Stimulated activated CD4-positive, alpha-beta T cell treated with anti-CD3 and anti-CD28 coated beads, Interleukin-1b, Interleukin-23, amount 100 ng/mL, for 24 hours (primary cell): ENCODE measurements around the gene RAI14.

Experiments
- DNase-seq, 4 experiments: peaks; one replicate each; pipeline ENCODE4 v3.0.0-alpha.2; 2020; ENCODE audit warnings: low read depth in 4 of 4, low spot score in 1 of 4

The RAI14 gene

DNA sequence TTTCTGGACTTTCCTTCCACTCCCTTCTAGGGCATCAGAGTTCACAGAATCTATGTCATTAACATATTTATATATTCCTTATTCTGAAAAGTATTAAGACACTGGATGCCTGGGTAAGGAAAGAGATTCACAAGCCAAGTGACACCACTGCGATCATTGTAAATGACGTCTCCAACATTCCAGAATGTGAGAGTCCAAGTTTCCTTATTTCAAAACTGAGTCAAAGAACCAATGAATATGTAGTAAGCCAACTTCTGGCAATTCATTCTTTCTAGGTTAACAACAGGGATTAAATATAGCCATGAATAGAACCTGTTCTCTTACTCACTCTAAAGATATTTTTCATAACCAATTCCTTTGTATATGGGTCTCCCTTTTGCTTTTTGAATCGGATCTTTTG, 18.1 kb downstream of the RAI14 start:
- DNase-seq, result no peak

GRCh38 chr5:34675857-34676256, 19.7 kb downstream of the RAI14 start:
- no peak for DNase-seq

GRCh38 chr5:34676416-34676815, 20.3 kb downstream of the RAI14 start:
- DNase-seq, result no peak

DNA sequence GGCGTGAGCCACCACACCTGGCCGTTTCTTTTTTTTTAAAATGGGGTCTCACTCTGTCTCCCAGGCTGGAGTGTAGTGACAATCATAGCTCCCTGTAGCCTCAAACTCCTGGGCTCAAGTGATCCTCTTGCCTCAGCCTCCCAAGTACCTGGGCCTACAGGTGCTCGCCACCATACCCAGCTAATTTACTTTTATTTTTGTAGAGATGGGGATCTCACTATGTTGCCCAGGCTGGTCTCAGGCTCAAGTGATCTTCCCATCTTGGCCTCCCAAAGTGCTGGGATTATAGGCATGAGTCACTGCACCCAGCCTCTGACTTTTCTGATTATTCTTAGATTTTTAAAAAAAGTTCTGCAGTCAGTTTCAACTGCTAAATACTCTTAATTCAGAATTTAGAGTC, 21.3 kb downstream of the RAI14 start:
- DNase-seq, result no peak

- no peak for DNase-seq
Measured at GRCh38 chr5:34680896-34681295, 24.8 kb downstream of the RAI14 start.

DNA sequence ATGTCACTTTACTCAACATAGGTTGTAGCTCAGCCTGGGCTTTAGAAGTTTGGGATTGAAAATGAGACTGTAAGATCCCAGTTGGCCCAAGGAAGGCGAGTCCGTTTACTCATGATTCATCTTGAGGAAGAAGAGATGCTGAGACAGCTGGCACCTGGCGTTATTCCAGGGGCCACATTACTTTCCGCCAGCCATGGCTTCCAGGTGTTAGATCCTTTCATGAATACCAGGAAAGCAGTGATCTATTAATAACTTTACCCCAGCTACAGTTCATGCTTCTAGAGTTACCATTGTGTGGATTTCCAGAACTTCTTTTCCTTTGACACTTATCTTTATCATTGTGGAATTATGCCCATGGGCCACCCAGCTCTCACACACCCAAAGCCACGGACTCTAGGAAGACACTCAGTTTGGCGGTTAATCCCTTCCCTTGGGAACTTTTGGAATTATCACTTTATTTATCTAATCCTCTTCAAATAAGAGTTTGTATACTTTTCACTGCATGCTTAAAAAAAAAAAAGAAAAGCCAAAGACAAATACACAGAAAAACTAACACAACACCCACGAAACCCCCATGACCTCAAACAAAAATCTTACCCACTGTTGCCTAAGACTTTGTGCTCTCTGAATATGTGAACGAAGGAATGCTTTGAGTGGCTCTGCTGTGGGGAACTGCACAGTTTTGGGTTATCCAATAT, 26.9 kb downstream of the RAI14 start:
- DNase-seq, result no peak

DNA sequence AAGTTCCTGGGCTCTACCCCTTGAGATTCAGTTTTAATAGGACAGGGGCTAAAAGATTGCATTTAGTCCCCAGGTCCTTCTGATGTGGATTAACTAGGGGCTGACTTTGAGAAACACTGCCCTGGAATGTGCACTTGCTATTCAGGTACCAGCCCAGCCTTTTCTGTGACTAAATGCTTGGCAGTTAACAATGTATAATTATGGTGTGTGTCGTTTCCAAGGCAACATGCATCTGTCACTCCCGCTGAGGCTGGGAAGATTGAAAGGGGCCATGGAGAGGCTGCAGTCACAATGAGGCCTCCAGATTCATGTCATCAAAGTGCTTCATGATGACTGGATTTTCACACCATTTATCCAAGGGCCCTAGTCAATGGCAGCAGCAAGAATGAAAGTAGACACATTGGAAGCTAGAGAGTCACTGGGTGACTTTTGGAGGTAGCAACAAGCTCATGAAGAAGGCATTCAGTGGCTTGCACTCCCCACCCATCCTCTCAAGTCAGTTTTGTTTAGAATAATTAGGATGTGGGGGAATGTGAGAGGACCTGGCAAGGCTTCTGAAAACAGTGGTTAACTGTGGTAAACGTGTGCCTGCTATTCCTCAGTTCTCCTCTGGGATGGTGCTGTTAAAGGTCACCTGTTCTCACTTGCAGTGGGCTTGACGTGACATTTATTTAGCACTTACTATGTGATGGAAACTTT, 28.3 kb downstream of the RAI14 start:
- no peak for DNase-seq

GRCh38 chr5:34684980-34685352, 28.8 kb downstream of the RAI14 start:
- no peak for DNase-seq

DNA sequence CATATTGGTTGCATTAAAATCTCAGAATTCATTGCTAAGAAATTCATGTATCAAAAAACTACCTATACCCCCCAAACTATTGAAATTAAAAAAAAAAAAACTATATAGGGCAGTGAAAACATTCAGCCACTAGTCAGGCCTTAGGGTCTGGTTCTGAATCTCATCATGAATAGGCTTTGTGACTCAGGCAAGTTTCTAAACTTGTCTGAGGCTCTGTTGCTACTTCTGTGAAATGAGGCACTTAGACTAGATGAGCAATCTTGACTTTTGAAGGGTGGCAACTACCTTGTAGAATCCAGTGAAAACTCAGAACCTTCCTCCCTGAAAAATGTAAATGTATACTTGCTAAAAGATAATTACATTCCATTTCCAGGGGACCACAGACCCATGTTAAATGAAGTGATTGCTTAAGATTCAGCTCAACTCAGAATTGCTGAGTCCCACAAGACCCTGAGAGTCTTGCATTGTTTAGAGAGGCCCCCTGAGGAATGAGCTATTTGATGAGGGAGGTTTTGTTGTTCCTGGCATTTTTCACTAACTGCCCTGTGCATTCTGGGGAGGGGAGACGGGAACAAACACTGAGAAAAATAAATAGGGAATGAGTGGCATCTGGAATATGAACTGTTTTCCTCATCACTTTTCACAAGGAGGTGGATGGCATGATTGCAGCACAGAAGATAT, 29.5 kb downstream of the RAI14 start:
- DNase-seq, result no peak

GRCh38 chr5:34686762-34687268, 30.7 kb downstream of the RAI14 start:
- no peak for DNase-seq

DNA sequence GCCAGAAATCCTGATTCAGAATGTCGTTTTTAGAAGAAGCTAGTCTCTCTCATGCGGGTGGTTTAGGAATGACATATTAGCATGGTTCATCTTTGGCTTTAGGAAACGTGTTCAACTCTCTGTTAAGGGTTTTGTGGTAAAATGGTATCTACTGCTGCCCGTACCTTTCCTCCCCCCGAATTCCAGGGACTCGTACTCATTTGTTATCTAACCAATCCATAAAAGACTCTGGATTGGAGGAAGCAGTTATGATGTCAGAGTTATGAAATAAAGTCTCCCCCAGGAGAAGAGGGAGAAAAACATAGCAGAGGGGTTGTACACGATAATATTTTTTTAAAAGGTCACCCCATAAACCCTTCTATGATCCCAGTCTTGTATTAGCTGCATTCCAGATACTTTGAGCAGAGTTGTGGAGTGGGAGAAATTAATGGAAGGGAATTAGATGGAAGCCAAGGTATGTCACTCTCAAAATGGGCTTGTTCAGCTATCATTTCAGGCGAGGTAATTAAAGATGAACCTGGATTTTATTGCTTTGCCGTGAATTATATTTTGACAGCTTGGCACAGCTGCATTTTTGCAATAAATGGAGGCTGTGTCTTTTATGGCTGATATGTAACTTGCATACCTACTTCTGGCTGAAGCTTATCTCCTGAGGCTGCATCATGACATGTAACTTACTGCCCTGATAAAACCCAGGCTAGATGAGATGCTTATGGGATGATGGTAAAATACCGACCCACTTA, 31.3 kb downstream of the RAI14 start:
- no peak for DNase-seq

GRCh38 chr5:34688015-34688810, 32.1 kb downstream of the RAI14 start:
- no peak for DNase-seq

GRCh38 chr5:34690301-34690700, 34.2 kb downstream of the RAI14 start:
- DNase-seq, result no peak

GRCh38 chr5:34690898-34691297, 34.8 kb downstream of the RAI14 start:
- DNase-seq, result no peak

DNA sequence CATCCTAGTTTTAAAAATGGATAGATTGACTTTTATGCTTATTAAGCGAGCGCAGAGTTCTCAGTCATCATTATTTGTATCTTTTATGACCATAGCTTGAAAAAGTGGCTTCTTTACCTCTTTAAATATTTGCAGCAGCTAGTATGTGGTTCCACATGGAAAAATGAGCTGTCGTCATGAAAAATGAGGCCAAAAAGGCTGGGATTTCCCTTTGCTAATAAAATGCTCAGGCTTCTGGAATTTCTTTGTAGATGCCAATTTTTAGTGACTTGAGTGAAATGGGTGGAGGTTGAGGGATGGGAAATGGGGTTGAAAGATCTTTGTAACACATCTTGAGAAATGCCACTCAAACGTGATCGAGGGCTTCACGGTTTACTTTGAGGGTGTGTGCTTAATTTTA, 35.2 kb downstream of the RAI14 start:
- DNase-seq, result no peak

- no peak for DNase-seq
Measured at GRCh38 chr5:34692786-34693185, 36.7 kb downstream of the RAI14 start.

- DNase-seq, result no peak
Measured at GRCh38 chr5:34694012-34694411, 37.9 kb downstream of the RAI14 start.

DNA sequence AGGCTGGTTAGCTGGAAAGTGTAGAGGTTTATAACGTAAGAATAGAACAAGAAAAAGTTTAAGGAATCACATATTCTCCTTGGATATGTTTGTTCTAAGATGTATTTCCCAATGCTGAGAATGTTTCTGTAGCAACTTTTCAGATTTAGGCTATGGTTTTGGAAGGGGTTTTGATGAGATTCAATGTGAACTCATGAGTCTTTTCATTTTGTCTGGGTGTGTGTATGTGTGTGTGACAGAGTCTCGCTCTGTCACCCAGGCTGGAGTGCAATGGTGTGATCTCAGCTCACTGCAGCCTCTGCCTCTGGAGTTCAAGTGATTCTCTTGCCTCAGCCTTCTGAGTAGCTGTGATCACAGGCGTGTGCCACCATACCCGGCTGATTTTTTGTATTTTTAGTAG, 38.6 kb downstream of the RAI14 start:
- no peak for DNase-seq

GRCh38 chr5:34695275-34696027, 39.3 kb downstream of the RAI14 start:
- no peak for DNase-seq
